MM.1S (cell line): ENCODE results near the gene CNKSR3.

Experiments used
- EZH2 ChIP-seq: fragments of 300-600 bp; sonication (generic); optimal IDR thresholded peaks from 2 replicates; pipeline ENCODE3; 2017; ENCODE audit warnings: low read depth, mild to moderate bottlenecking, antibody characterized with exemption, low read length, mixed read lengths
- EZH2phosphoT487 ChIP-seq: fragments of 300-600 bp; sonication (generic); IDR thresholded peaks from 2 replicates; pipeline ENCODE4 v1.6.1; 2018; ENCODE audit warnings: antibody characterized with exemption, low read length
- TF ChIP-seq, protein P1 (sequence below): fragments of 300-600 bp; sonication (generic); IDR thresholded peaks from 2 replicates; pipeline ENCODE4 v1.5.1; 2016; ENCODE audit warnings: antibody characterized with exemption, low read length, mixed read lengths

GRCh38 chr6:154504102-154504501 lies 6.4 kb downstream of the CNKSR3 start:
- TF ChIP-seq, protein P1, sequence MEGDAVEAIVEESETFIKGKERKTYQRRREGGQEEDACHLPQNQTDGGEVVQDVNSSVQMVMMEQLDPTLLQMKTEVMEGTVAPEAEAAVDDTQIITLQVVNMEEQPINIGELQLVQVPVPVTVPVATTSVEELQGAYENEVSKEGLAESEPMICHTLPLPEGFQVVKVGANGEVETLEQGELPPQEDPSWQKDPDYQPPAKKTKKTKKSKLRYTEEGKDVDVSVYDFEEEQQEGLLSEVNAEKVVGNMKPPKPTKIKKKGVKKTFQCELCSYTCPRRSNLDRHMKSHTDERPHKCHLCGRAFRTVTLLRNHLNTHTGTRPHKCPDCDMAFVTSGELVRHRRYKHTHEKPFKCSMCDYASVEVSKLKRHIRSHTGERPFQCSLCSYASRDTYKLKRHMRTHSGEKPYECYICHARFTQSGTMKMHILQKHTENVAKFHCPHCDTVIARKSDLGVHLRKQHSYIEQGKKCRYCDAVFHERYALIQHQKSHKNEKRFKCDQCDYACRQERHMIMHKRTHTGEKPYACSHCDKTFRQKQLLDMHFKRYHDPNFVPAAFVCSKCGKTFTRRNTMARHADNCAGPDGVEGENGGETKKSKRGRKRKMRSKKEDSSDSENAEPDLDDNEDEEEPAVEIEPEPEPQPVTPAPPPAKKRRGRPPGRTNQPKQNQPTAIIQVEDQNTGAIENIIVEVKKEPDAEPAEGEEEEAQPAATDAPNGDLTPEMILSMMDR = no peak
- no peak for TF ChIP-seq EZH2
- no peak for TF ChIP-seq EZH2phosphoT487
